ENCODE measurements around the gene C2orf76. TPM values are rescaled to one million over a fixed set of nuclear protein-coding genes. Genes with fewer than 3 reads are reported as not detected.

Gene C2orf76
- total and polyA plus RNA-seq, 10 of the 15 experiments (the other 5 are each of a cell fraction or from before 2014, with no cell fraction given) = 14.0 to 46.1 (median 25.4) TPM

DNA sequence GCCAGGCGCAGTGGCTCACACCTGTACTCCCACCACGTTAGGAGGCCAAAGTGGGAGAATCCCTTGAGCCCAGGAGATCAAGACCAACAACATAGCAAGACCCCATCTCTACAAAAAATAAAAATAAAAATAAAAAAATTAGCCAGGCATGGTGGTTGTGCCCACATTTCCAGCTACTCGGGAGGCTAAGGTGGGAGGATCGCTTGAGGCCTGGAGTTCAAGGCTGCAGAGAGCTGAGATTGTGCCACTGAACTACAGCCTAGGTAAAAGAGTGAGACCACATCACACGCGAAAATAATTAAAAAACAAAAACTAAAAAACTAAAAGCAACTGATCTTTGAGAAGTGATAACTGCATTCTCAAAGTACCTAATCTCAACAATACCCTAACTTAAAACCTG lies 1.8 kb downstream of the C2orf76 start:
- no peak overlapping the region for H3K9ac ChIP-seq (ENCODE audit: control insufficient read depth, insufficient read depth, low read length)
- ATAC-seq = no peak
- peaks cover 6% of the 10 kb centered on the region; the same call in 1 of the 2 replicates for H4K20me1 ChIP-seq (ENCODE audit: control insufficient read depth, insufficient read depth)
- ChIA-PET POLR2A (interaction anchor here (0.5 to 9.2 kb wide), 4 partner anchors 12 to 25 kb away, joined by 3 to 138 read pairs (median 3); no protein-coding TSS in a partner anchor), RAD21 (ENCODE audit: unreplicated experiment) (interaction anchor here (0.6 to 2.7 kb wide), 6 partner anchors 7 to 60 kb away, joined by 3 to 21 read pairs (median 3); no protein-coding TSS in a partner anchor), SMC1A (ENCODE audit: uncharacterized antibody, unreplicated experiment) (interaction anchor here (1.0 to 9.4 kb wide), 9 partner anchors 12 to 55 kb away, joined by 3 to 120 read pairs (median 4); no protein-coding TSS in a partner anchor), CTCF (interaction anchor here (0.7 to 4.0 kb wide), 5 partner anchors 11 to 112 kb away, joined by 3 to 31 read pairs (median 3); no protein-coding TSS in a partner anchor)
- H3K4me1 ChIP-seq (ENCODE audit: control insufficient read depth, insufficient read depth, low read length) = peaks cover 23% of the 10 kb centered on the region
- intact Hi-C loops (cut with micrococcal nuclease; ENCODE audit: unreplicated experiment) (no loop called here), in situ Hi-C loops (cut with MboI) (no loop called here)
- 95% methylated on average over 6 of the region's 6 CpGs for WGBS (ENCODE audit: insufficient coverage, insufficient replicate concordance, low lambda C conversion rate, missing lambda C conversion rate)
- peak overlapping the region; percentile 87 for H3K4me3 ChIP-seq
- no peak for DNase-seq (ENCODE audit: low read depth, low spot score)
- H3K9me3 ChIP-seq (replicated peaks; ENCODE audit: control insufficient read depth, insufficient read depth, low read length) = no peaks in the 10 kb centered on the region
- TF ChIP-seq, protein P1, sequence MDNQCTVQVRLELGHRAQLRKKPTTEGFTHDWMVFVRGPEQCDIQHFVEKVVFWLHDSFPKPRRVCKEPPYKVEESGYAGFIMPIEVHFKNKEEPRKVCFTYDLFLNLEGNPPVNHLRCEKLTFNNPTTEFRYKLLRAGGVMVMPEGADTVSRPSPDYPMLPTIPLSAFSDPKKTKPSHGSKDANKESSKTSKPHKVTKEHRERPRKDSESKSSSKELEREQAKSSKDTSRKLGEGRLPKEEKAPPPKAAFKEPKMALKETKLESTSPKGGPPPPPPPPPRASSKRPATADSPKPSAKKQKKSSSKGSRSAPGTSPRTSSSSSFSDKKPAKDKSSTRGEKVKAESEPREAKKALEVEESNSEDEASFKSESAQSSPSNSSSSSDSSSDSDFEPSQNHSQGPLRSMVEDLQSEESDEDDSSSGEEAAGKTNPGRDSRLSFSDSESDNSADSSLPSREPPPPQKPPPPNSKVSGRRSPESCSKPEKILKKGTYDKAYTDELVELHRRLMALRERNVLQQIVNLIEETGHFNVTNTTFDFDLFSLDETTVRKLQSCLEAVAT (IDR thresholded peaks at IDR 0.05) = peak; percentile 75
- TF ChIP-seq ZZZ3 (IDR thresholded peaks at IDR 0.05; ENCODE audit: control insufficient read depth, insufficient read length, low read depth) = no peak
- H3K4me2 ChIP-seq (ENCODE audit: control insufficient read depth, insufficient read depth) = peak overlapping the region; percentile 44
- H3K36me3 ChIP-seq (ENCODE audit: control insufficient read depth in 2 of 2, insufficient read depth in 2 of 2, low read length in 1 of 2) = peaks cover 2 to 7% of the 10 kb centered on the region in 2 experiments
- no TSS peak for BruUV-seq (replicated peaks)
- H3K27ac ChIP-seq (ENCODE audit: control insufficient read depth, insufficient read depth) = peak overlapping the region; percentile 85
- peaks cover 63% of the 10 kb centered on the region for H3K79me2 ChIP-seq (ENCODE audit: control insufficient read depth, insufficient read depth, low read length)
- no peak overlapping the region for H2AFZ ChIP-seq (ENCODE audit: control insufficient read depth, low read depth, low read length)
- no peak for FAIRE-seq
- H3K27me3 ChIP-seq (replicated peaks in 1 of 2; ENCODE audit: control insufficient read depth in 2 of 2, insufficient read depth in 2 of 2, low read length in 1 of 2) = no peaks in the 10 kb centered on the region

DNA sequence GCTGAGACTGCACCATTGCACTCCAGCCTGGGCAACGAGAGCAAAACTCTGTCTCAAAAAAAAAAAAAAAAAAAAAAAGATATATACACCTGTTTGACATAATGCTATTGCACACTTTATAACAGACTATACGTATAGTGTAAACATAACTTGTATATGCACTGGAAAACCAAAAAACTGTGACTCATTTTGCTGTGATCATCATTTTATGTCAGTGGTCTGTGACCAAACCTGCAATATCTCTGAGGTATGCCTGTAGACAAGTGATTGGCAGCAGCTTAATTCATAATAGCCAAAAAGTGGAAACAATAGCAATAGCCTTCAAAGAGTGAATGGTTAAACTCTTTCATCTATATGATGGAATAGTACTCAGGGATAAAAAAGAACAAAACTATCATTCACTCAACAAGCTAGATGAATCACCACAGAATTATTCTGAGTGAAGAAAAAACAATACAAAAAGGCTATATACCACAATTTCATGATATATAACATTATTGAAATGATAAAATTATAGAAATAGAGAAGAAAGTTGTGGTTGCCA lies 6.1 kb downstream of the C2orf76 start:
- Histone ChIP-seq H3K36me3 (ENCODE audit: control insufficient read depth in 2 of 2, insufficient read depth in 2 of 2, low read length in 1 of 2) (no peaks in the 10 kb centered on the region), H3K4me2 (ENCODE audit: control insufficient read depth, insufficient read depth) (no peak overlapping the region), H3K9ac (ENCODE audit: control insufficient read depth, insufficient read depth, low read length) (no peak overlapping the region), H3K79me2 (ENCODE audit: control insufficient read depth, insufficient read depth, low read length) (peaks cover 28% of the 10 kb centered on the region), H3K4me3 (no peak overlapping the region), H2AFZ (ENCODE audit: control insufficient read depth, low read depth, low read length) (no peak overlapping the region), H4K20me1 (ENCODE audit: control insufficient read depth, insufficient read depth) (no peaks in the 10 kb centered on the region), H3K4me1 (ENCODE audit: control insufficient read depth, insufficient read depth, low read length) (peaks cover 22% of the 10 kb centered on the region), H3K27ac (ENCODE audit: control insufficient read depth, insufficient read depth) (no peak overlapping the region), H3K9me3 (replicated peaks; ENCODE audit: control insufficient read depth, insufficient read depth, low read length) (peaks cover 3% of the 10 kb centered on the region; the same call in 2 of the 3 replicates), H3K27me3 (replicated peaks in 1 of 2; ENCODE audit: control insufficient read depth in 2 of 2, insufficient read depth in 2 of 2, low read length in 1 of 2) (no peaks in the 10 kb centered on the region)
- ATAC-seq (no peak), DNase-seq (ENCODE audit: low read depth, low spot score) (no peak), FAIRE-seq (no peak)
- no TSS peak for BruUV-seq (replicated peaks)
- SMC1A ChIA-PET (ENCODE audit: uncharacterized antibody, unreplicated experiment) = interaction anchor here (1.7 to 9.4 kb wide), 2 partner anchors 8 to 27 kb away, joined by 5 to 120 read pairs; no protein-coding TSS in a partner anchor
- CTCF ChIA-PET = no interaction called here
- RAD21 ChIA-PET (ENCODE audit: unreplicated experiment) = interaction anchor here (2.2 kb wide), 1 partner anchor 8 kb away, joined by 6 read pairs; no protein-coding TSS in a partner anchor
- no peak for TF ChIP-seq IKZF2 (IDR thresholded peaks at IDR 0.05)
- TF ChIP-seq PKNOX1 (IDR thresholded peaks at IDR 0.05) = peak; percentile 27; the same call in 1 of the 2 replicates
- 100% methylated on average over 1 of the region's 2 CpGs for WGBS (ENCODE audit: insufficient coverage, insufficient replicate concordance, low lambda C conversion rate, missing lambda C conversion rate)
- in situ Hi-C loops (cut with MboI) = no loop called here
- intact Hi-C loops (cut with micrococcal nuclease; ENCODE audit: unreplicated experiment) = no loop called here
- POLR2A ChIA-PET = interaction anchor here (0.6 to 9.2 kb wide), 3 partner anchors 7 to 30 kb away, joined by 3 to 138 read pairs (median 3); no protein-coding TSS in a partner anchor

Measured in GM12878 (cell line).